Ureter (tissue), 1 donor: ENCODE measurements around the gene GTSE1. TPM values are rescaled to one million over a fixed set of nuclear protein-coding genes. Genes with fewer than 3 reads are reported as not detected.

Experiments used
- DNase-seq: peaks from one replicate; pipeline ENCODE4 v3.0.0-alpha.2; 2020; ENCODE audit warnings: low spot score
- total RNA-seq: library from RNA; stranded (reverse); gene quantifications from one replicate; pipeline ENCODE4 v1.2.4, GENCODE V29; 2023
- donor health status: DM: yes; HTN: yes; CAD: no.

Gene GTSE1
- total RNA-seq, 1 donor from 2014 or later: 1.6 TPM

DNA sequence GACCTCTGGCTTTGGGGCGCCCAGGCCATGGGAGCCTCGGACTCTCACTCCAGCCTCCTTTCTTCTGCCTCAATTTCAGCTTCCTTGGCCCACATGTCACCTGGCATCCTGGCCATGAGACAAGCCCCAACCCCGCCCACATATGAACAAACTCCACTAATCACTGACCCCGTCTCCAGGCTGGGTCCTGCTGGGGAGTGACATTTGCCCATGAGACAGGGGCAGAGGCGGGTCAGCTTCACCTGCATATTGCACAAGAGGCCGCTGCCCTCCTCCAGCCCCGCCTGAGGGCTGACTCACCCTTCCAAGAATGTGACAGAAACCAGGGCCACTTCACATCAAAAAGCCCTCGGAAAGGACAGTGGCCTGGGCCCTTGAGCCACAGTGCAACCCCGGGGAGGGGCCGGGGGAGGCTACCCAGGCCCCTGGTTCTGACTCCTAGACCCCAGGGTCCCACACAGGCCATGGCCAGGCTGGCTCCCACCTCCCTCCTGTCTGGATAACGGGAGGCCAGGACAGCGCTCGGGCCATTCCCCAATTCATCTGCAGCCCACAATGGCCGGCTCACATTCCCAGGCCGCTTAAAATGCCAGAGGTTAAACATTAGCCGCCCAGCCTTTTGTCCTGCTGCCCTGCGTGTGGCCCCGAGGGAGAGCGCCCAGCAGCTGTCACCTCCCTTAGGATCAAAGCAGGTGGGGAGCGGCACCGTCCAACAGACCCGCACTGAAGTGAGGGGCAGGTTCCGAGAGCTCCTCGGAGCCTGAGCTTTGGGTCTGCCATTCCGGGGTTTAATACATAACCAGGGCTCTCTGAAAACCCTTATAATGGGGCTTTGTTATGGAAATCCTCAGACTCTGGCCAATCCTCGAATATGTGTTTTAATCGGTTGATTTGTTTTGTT is 81.1 kb downstream of the GTSE1 start:
- peak; percentile 75 for DNase-seq

DNA sequence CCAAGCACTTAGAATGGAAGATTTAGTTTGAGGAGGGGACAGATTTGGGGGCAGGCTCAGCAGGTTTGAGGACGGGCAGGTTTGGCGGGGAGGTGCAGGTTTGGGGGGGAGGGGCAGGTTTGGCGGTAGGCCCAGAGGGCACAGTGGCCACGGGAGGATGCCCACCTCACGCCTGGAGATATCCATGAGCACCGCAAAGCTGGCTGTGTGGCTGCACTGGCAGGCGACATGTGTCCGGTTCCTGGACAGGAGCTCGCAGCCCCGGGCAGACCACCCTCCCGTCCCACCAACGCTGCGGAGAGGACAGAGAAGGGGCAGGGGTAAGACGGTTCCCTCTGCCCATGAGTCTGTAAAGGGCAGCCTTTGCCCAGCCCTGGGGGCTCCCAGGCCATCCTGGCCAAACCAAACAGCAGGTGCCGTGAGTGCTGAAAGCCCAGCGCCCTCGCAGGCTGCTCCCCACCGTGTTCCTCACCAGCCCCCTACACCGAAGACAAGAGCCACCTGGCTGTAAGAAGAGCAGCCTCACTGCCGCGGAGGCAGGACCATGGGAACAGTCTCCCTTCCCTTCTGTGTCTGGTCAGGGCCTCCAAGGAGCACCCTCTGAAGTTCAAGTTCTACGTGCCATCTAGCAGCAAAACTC is 81.9 kb downstream of the GTSE1 start:
- no peak for DNase-seq

DNA sequence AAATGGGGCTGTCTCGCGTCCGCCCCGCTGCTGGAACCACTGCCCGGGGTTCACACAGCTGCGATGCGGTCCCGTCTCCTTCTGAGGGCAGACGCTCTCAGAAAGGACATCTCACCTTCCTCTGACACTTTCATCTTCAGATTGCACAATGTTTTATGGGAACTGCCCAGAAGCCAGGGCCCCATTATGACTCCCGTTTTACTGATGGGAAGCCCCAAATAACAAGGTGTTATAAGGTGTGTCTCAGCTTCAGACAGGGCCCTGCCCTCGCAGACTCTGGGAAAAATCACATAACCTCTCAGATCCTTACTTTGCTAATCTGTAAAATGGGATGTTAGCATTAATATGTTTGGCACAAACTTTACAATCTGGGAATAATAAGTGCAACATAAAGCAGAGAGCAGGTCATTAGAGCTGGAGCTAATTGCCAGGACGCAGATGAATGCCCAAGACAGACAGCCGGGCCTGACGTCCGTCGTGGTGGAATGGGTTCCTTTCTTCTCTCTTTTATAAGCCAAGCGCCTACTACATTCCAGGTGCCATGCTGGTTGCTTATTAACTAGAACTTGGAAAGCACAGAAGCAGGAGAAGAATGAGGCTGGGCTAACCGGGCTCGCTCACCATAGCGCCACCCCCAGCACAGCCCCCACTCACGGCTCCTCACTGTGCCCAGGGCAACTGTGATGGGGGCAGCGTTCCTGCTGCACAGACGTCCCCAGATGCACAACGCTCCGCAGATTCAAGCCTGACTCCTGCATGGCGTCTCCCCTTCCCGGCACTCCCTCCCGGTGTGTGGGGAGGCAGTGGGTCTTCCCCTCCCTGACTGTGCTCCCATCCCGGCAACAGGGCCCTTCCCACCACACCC is 82.6 kb downstream of the GTSE1 start:
- no peak for DNase-seq

DNA sequence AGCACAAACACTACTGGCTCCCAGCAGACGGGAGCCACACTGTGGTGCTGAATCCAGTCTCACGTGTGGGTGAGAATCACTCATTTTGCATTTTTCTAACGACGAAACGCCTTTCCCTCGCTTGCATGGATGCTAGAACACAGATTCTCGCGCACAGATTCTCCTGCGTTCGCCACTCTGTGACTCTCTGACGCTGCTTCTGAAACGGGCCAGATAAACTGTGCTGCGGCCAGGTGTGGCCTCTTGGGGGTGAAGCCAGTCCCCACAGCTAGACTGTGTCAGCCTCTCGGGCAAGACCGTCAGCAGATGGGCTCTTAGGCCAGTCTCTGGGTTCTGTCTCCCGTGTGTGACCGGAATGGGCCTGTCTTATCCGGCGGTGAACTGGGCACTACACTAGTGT is 83.4 kb downstream of the GTSE1 start:
- no peak for DNase-seq

Other genes starting within 250 kb of the GTSE1 start
- 29.1 TPM for gene PPARA, start 146.3 kb upstream of the GTSE1 start, total RNA-seq
- 9.8 TPM for gene CDPF1, start 46.6 kb upstream of the GTSE1 start, total RNA-seq
- gene PKDREJ, start 33.5 kb upstream of the GTSE1 start, total RNA-seq: 0.13 TPM
- 30.9 TPM for gene TTC38, start 28.9 kb upstream of the GTSE1 start, total RNA-seq
- gene TRMU, start 38.8 kb downstream of the GTSE1 start, total RNA-seq: 61.4 TPM
- gene CELSR1, start 240.8 kb downstream of the GTSE1 start, total RNA-seq: 44.0 TPM